MM.1S (cell line): Measurements from ENCODE around the gene OTOS.

Experiments used
- DNase-seq: peaks from one replicate; pipeline ENCODE4 v3.0.0-alpha.2; 2015
- H2AFZ ChIP-seq: fragments of 300-600 bp; sonication (generic); 2 replicates; pipeline ENCODE4 v1.6.0; 2016; ENCODE audit warnings: antibody characterized with exemption, low read length
- H3F3A ChIP-seq: fragments of 300-600 bp; sonication (generic); 2 replicates; pipeline ENCODE4 v1.6.1; 2016; ENCODE audit warnings: mild to moderate bottlenecking, antibody characterized with exemption, low read length, moderate library complexity, mixed read lengths; ENCODE audit not compliant: insufficient read depth
- H3K27ac ChIP-seq: fragments of 300-600 bp; sonication (generic); 2 replicates; pipeline ENCODE4 v1.5.1; 2016; ENCODE audit warnings: mild to moderate bottlenecking, low read length
- H3K27me3 ChIP-seq: fragments of 300-600 bp; sonication (generic); replicated peaks from 2 replicates; pipeline ENCODE4 v1.6.0; 2016; ENCODE audit warnings: low read length; ENCODE audit not compliant: insufficient read depth
- H3K36me3 ChIP-seq: fragments of 300-600 bp; sonication (generic); replicated peaks from 2 replicates; pipeline ENCODE4 v1.6.1; 2016; ENCODE audit warnings: mild to moderate bottlenecking, low read length, mixed read lengths; ENCODE audit not compliant: insufficient read depth
- H3K4me1 ChIP-seq: fragments of 300-600 bp; sonication (generic); 2 replicates; pipeline ENCODE4 v1.6.1; 2016; ENCODE audit warnings: low read length, mixed read lengths
- H3K4me2 ChIP-seq: fragments of 300-600 bp; sonication (generic); 2 replicates; pipeline ENCODE4 v1.6.0; 2016; ENCODE audit warnings: low read depth, low read length
- H3K4me3 ChIP-seq: fragments of 300-600 bp; sonication (generic); 2 replicates; pipeline ENCODE4 v1.5.1; 2016; ENCODE audit warnings: low read length, mixed read lengths
- H3K79me2 ChIP-seq: fragments of 300-600 bp; sonication (generic); 2 replicates; pipeline ENCODE4 v1.6.1; 2016; ENCODE audit warnings: mixed run types, low read length, mixed read lengths
- H3K9ac ChIP-seq: fragments of 300-600 bp; sonication (generic); 2 replicates; pipeline ENCODE4 v1.6.1; 2016; ENCODE audit warnings: low read length, mixed read lengths
- H3K9me2 ChIP-seq: fragments of 300-600 bp; sonication (generic); replicated peaks from 2 replicates; pipeline ENCODE4 v1.6.1; 2016; ENCODE audit warnings: mild to moderate bottlenecking, low read length, mixed read lengths; ENCODE audit not compliant: insufficient read depth
- H3K9me3 ChIP-seq: fragments of 300-600 bp; sonication (generic); replicated peaks from 2 replicates; pipeline ENCODE4 v1.6.1; 2016; ENCODE audit warnings: mild to moderate bottlenecking, low read length, mixed read lengths; ENCODE audit not compliant: insufficient read depth
- H4K20me1 ChIP-seq: fragments of 300-600 bp; sonication (generic); 2 replicates; pipeline ENCODE4 v1.6.1; 2016; ENCODE audit warnings: mild to moderate bottlenecking, low read length, moderate library complexity, mixed read lengths; ENCODE audit not compliant: insufficient read depth
- CTCF ChIP-seq: fragments of 300-600 bp; sonication (generic); IDR thresholded peaks from 2 replicates; pipeline ENCODE4 v1.5.1; 2016; ENCODE audit warnings: antibody characterized with exemption, low read length, mixed read lengths
- EZH2 ChIP-seq: fragments of 300-600 bp; sonication (generic); optimal IDR thresholded peaks from 2 replicates; pipeline ENCODE3; 2017; ENCODE audit warnings: low read depth, mild to moderate bottlenecking, antibody characterized with exemption, low read length, mixed read lengths
- EZH2phosphoT487 ChIP-seq: fragments of 300-600 bp; sonication (generic); IDR thresholded peaks from 2 replicates; pipeline ENCODE4 v1.6.1; 2018; ENCODE audit warnings: antibody characterized with exemption, low read length

Gene OTOS

DNA sequence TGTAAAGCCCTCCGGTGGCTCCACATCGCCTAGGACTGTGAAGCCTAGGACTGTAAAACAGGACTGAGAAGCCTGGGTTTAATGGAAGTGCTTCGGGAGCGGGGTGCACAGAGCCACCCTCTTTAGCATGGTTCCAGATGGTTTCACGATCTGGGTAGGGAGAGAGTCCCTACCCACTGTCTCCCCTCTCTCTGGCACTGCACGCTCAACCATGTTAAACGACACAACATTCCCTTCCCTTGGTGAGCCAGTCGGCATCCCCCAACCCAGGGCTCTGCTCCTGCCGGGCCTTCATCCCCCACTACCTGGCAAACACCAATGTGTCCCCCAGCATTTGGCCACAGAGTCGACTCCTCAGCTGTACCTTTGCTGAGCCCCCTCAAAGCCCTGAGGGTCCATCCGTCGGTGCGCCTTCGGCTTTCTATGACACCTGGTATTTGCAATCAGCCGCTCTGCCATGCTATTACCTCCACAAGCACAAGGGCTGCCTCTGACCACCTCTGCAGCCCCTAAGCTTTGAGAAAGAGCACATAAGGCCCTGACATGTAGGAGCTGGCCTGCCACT, 5.4 kb downstream of the OTOS start:
- H2AFZ ChIP-seq = no peak overlapping the region
- no peaks in the 10 kb centered on the region for H3K9me2 ChIP-seq
- H4K20me1 ChIP-seq = no peaks in the 10 kb centered on the region
- no peak for DNase-seq
- 0 out of 2 replicates have a peak, but pooled peaks cover 4% of the 10 kb centered on the region for H3K4me1 ChIP-seq
- peak overlapping the region; percentile 76; the same call in 1 of the 2 replicates for H3K9ac ChIP-seq
- TF ChIP-seq EZH2 (no peak), EZH2phosphoT487 (no peak), CTCF (no peak)
- H3K79me2 ChIP-seq = peaks cover 18% of the 10 kb centered on the region
- H3K9me3 ChIP-seq = no peaks in the 10 kb centered on the region
- H3K4me2 ChIP-seq = peak overlapping the region; percentile 95
- H3K27ac ChIP-seq = no peak overlapping the region
- peaks cover 23% of the 10 kb centered on the region for H3K27me3 ChIP-seq
- no peaks in the 10 kb centered on the region for H3K36me3 ChIP-seq
- peak overlapping the region; percentile 89 for H3K4me3 ChIP-seq
- no peaks in the 10 kb centered on the region for H3F3A ChIP-seq

DNA sequence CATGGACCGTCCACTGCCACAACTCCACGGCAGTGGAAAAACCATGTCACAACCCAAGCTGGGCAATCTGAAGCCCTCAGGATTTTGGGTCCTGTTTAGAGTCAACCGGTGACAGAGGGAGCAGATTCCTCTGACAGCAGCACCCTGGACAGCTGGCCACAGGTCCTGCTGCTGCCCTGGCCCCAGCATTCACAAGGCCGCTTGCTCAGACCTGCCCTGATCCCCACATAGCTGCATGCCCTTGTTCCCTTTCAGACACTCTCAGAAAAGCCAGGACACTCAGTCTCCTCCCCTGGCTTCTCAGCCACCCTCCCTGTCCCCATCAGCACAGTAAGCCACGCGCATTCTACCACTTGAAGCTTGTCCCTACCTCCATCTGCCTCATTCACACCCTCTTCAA, 6.0 kb downstream of the OTOS start:
- Histone ChIP-seq H3K4me1 (0 out of 2 replicates have a peak, but pooled peaks cover 4% of the 10 kb centered on the region), H4K20me1 (no peaks in the 10 kb centered on the region), H3F3A (no peaks in the 10 kb centered on the region), H3K9ac (no peak overlapping the region), H3K79me2 (peaks cover 18% of the 10 kb centered on the region), H3K27me3 (peaks cover 17% of the 10 kb centered on the region), H3K36me3 (no peaks in the 10 kb centered on the region), H3K27ac (no peak overlapping the region), H2AFZ (no peak overlapping the region), H3K9me3 (no peaks in the 10 kb centered on the region), H3K9me2 (no peaks in the 10 kb centered on the region), H3K4me3 (no peak overlapping the region), H3K4me2 (no peak overlapping the region)
- TF ChIP-seq EZH2 (no peak), CTCF (no peak), EZH2phosphoT487 (no peak)
- DNase-seq = no peak

- no peak for DNase-seq
- no peak overlapping the region for H3K9ac ChIP-seq
- peaks cover 12% of the 10 kb centered on the region; the same call in 1 of the 2 replicates for H3K27me3 ChIP-seq
- no peaks in the 10 kb centered on the region for H3F3A ChIP-seq
- H4K20me1 ChIP-seq = no peaks in the 10 kb centered on the region
- H3K4me1 ChIP-seq = 0 out of 2 replicates have a peak, but pooled peaks cover 4% of the 10 kb centered on the region
- TF ChIP-seq EZH2 = no peak
- TF ChIP-seq EZH2phosphoT487 = no peak
- TF ChIP-seq CTCF = no peak
- H3K9me2 ChIP-seq = no peaks in the 10 kb centered on the region
- no peak overlapping the region for H3K4me3 ChIP-seq
- peaks cover 18% of the 10 kb centered on the region for H3K79me2 ChIP-seq
- H3K9me3 ChIP-seq = no peaks in the 10 kb centered on the region
- H2AFZ ChIP-seq = no peak overlapping the region
- no peaks in the 10 kb centered on the region for H3K36me3 ChIP-seq
- no peak overlapping the region for H3K4me2 ChIP-seq
- H3K27ac ChIP-seq = no peak overlapping the region
These were observed 7.1 kb downstream of the OTOS start for GRCh38 chr2:240133401-240133800.
